Neural cell (in vitro differentiated cells): ENCODE measurements around the gene TPH2. TPM values are rescaled to one million over a fixed set of nuclear protein-coding genes. Genes with fewer than 3 reads are reported as not detected.

ENCODE experiments used
- H2AFZ ChIP-seq: fragments of 200-600, 300-800 bp; sonication (generic), shearing (Covaris generic); 2 replicates; pipeline ENCODE4 v1.6.0; 2014; ENCODE audit warnings: low read depth, mild to moderate bottlenecking, antibody characterized with exemption, low read length, moderate library complexity
- H3F3A ChIP-seq: fragments of 200-600 bp; shearing (Covaris generic); 2 replicates; pipeline ENCODE4 v1.6.1; 2016; ENCODE audit warnings: mild to moderate bottlenecking, moderate library complexity, mixed read lengths, antibody characterized with exemption, low read length; ENCODE audit not compliant: insufficient read depth, poor library complexity, severe bottlenecking
- H3K27ac ChIP-seq: fragments of 200-600, 300-800 bp; sonication (generic), shearing (Covaris generic); 2 replicates; pipeline ENCODE4 v1.5.1; 2014; ENCODE audit warnings: mild to moderate bottlenecking, low read length, moderate library complexity
- H3K27me3 ChIP-seq: fragments of 300-800, 200-600 bp; sonication (generic), shearing (Covaris generic); 2 replicates; pipeline ENCODE4 v1.6.0; 2014; ENCODE audit warnings: mild to moderate bottlenecking, low read depth, low read length, moderate library complexity; ENCODE audit not compliant: insufficient read depth
- H3K36me3 ChIP-seq: fragments of 300-800, 200-600 bp; sonication (generic), shearing (Covaris generic); 2 replicates; pipeline ENCODE4 v1.5.1; 2014; ENCODE audit warnings: mild to moderate bottlenecking, antibody characterized with exemption, low read length, moderate library complexity; ENCODE audit not compliant: insufficient read depth
- H3K4me2 ChIP-seq: fragments of 300-800, 200-600 bp; sonication (generic), shearing (Covaris generic); 2 replicates; pipeline ENCODE4 v1.6.0; 2014; ENCODE audit warnings: mild to moderate bottlenecking, low read length
- H3K4me3 ChIP-seq: fragments of 300-800, 200-600 bp; sonication (generic), shearing (Covaris generic); 2 replicates; pipeline ENCODE4 v1.5.1; 2014; ENCODE audit warnings: mild to moderate bottlenecking, low read length, moderate library complexity
- H3K79me2 ChIP-seq: fragments of 200-600 bp; shearing (Covaris generic); replicated peaks from 2 replicates; pipeline ENCODE4 v1.6.0; 2014; ENCODE audit warnings: mild to moderate bottlenecking, low read length, moderate library complexity; ENCODE audit not compliant: insufficient read depth
- H3K9ac ChIP-seq: fragments of 300-800, 200-600 bp; sonication (generic), shearing (Covaris generic); 2 replicates; pipeline ENCODE4 v1.6.1; 2016; ENCODE audit warnings: mild to moderate bottlenecking, low read length, mixed read lengths
- H3K9me2 ChIP-seq: fragments of 200-600 bp; shearing (Covaris generic); 2 replicates; pipeline ENCODE4 v1.6.1; 2016; ENCODE audit warnings: mild to moderate bottlenecking, low read length, mixed read lengths; ENCODE audit not compliant: insufficient read depth
- H3K9me3 ChIP-seq: fragments of 200-600, 300-800 bp; sonication (generic), shearing (Covaris generic); 2 replicates; pipeline ENCODE4 v1.6.1; 2016; ENCODE audit warnings: mild to moderate bottlenecking, mixed run types, low read length, moderate library complexity, mixed read lengths
- H4K20me1 ChIP-seq: fragments of 200-600 bp; shearing (Covaris generic); 2 replicates; pipeline ENCODE4 v1.6.1; 2016; ENCODE audit warnings: mild to moderate bottlenecking, mixed run types; ENCODE audit not compliant: insufficient read depth
- EP300 ChIP-seq: fragments of 450-650 bp; conservative IDR thresholded peaks from 2 replicates; pipeline ENCODE4 v1.6.1; 2014; ENCODE audit warnings: antibody characterized with exemption, mild to moderate bottlenecking, moderate library complexity; ENCODE audit not compliant: poor library complexity, severe bottlenecking
- EZH2 ChIP-seq: fragments of 200-600, 300-800 bp; shearing (Covaris generic), sonication (generic); IDR thresholded peaks from 2 replicates; pipeline ENCODE4 v1.6.1; 2014; ENCODE audit warnings: antibody characterized with exemption, low read length, borderline replicate concordance, mild to moderate bottlenecking; ENCODE audit not compliant: insufficient read depth, poor library complexity, severe bottlenecking
- MXI1 ChIP-seq: fragments of 450-650 bp; conservative IDR thresholded peaks from 2 replicates; pipeline ENCODE4 v1.6.1; 2014; ENCODE audit warnings: antibody characterized with exemption, mild to moderate bottlenecking; ENCODE audit not compliant: poor library complexity, severe bottlenecking
- POLR2AphosphoS5 ChIP-seq: IDR thresholded peaks from 2 replicates; pipeline ENCODE4 v1.6.1; 2012
- RAD21 ChIP-seq: fragments of 450-650 bp; conservative IDR thresholded peaks from 2 replicates; pipeline ENCODE4 v1.6.1; 2014; ENCODE audit warnings: antibody characterized with exemption, mild to moderate bottlenecking, moderate library complexity
- SMC3 ChIP-seq: fragments of 450-650 bp; conservative IDR thresholded peaks from 2 replicates; pipeline ENCODE4 v1.6.1; 2014; ENCODE audit warnings: antibody characterized with exemption, mild to moderate bottlenecking, moderate library complexity; ENCODE audit not compliant: poor library complexity
- TAF1 ChIP-seq: IDR thresholded peaks from 2 replicates; pipeline ENCODE4 v1.6.1; 2012; ENCODE audit warnings: low read depth
- polyA plus RNA-seq: library from polyadenylated mRNA; depleted of rRNA; stranded (reverse); fragments of >200 nt; gene quantifications from 2 replicates; pipeline ENCODE4 v1.2.3, GENCODE V29; 2014
- TF ChIP-seq, protein P1 (sequence below): IDR thresholded peaks from 2 replicates; pipeline ENCODE4 v1.6.1; 2012; ENCODE audit warnings: borderline replicate concordance
- TF ChIP-seq, protein P2 (sequence below): fragments of 450-650 bp; IDR thresholded peaks from 2 replicates; pipeline ENCODE4 v1.5.1; 2014; ENCODE audit warnings: antibody characterized with exemption, mild to moderate bottlenecking, moderate library complexity; ENCODE audit not compliant: poor library complexity, severe bottlenecking

TPH2 gene
- polyA plus RNA-seq, 1 donor from 2014 or later: 0.33 TPM

DNA sequence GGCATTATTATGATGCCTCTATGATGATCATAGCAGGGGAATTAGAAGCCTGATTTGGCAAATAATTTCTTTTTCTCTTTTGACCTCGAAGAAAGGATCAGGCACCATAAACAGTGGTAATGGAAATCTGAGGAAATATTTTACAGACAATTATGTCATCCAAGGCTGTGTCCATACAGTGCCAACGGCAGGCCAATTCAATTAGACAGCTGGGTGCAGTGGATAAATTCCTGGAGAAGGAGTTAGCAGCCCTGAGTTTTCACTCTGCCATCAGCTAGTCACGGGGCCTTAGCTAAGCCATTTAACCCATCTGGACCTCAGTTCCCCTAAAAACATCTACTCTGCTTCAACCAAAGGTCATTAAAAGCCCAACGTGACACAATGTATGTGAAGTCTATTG, 4.1 kb downstream of the TPH2 start:
- TF ChIP-seq MXI1: no peak
- TF ChIP-seq, protein P1, sequence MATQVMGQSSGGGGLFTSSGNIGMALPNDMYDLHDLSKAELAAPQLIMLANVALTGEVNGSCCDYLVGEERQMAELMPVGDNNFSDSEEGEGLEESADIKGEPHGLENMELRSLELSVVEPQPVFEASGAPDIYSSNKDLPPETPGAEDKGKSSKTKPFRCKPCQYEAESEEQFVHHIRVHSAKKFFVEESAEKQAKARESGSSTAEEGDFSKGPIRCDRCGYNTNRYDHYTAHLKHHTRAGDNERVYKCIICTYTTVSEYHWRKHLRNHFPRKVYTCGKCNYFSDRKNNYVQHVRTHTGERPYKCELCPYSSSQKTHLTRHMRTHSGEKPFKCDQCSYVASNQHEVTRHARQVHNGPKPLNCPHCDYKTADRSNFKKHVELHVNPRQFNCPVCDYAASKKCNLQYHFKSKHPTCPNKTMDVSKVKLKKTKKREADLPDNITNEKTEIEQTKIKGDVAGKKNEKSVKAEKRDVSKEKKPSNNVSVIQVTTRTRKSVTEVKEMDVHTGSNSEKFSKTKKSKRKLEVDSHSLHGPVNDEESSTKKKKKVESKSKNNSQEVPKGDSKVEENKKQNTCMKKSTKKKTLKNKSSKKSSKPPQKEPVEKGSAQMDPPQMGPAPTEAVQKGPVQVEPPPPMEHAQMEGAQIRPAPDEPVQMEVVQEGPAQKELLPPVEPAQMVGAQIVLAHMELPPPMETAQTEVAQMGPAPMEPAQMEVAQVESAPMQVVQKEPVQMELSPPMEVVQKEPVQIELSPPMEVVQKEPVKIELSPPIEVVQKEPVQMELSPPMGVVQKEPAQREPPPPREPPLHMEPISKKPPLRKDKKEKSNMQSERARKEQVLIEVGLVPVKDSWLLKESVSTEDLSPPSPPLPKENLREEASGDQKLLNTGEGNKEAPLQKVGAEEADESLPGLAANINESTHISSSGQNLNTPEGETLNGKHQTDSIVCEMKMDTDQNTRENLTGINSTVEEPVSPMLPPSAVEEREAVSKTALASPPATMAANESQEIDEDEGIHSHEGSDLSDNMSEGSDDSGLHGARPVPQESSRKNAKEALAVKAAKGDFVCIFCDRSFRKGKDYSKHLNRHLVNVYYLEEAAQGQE: no peak
- TF ChIP-seq TAF1: no peak
- TF ChIP-seq POLR2AphosphoS5: no peak
- TF ChIP-seq EP300: no peak
- no peak for TF ChIP-seq EZH2
- no peak overlapping the region for H3K9ac ChIP-seq
- H3F3A ChIP-seq: no peaks in the 10 kb centered on the region
- no peaks in the 10 kb centered on the region for H3K9me3 ChIP-seq
- H3K27me3 ChIP-seq: no peaks in the 10 kb centered on the region
- no peak overlapping the region for H3K4me2 ChIP-seq
- H3K36me3 ChIP-seq: no peaks in the 10 kb centered on the region
- H3K79me2 ChIP-seq: no peaks in the 10 kb centered on the region
- H3K9me2 ChIP-seq: no peaks in the 10 kb centered on the region
- H4K20me1 ChIP-seq: no peaks in the 10 kb centered on the region
- no peak overlapping the region for H3K4me3 ChIP-seq
- no peak overlapping the region for H3K27ac ChIP-seq
- no peak overlapping the region for H2AFZ ChIP-seq

DNA sequence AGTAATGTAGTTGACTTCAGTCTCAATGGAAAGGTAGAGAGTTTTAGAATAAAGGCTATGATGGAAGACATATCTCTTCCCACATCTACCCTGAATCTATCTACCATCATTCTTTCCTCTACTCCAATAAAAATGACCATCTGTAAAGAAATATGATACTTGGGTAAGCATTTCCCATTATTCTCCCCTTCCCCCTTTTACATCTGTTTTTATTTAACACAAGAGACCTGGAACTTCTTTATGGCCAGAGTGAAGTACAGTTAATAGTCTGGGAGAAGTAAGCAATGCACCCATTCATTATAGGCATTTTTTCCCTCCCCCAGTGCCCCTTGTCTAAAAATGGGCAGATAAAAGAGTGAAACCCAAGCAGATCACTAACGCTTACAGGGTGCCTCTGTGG, 6.5 kb downstream of the TPH2 start:
- Histone ChIP-seq H2AFZ (no peak overlapping the region), H3K9me3 (no peaks in the 10 kb centered on the region), H3K27me3 (no peaks in the 10 kb centered on the region), H3F3A (no peaks in the 10 kb centered on the region), H3K36me3 (no peaks in the 10 kb centered on the region), H3K27ac (no peak overlapping the region), H3K9me2 (no peaks in the 10 kb centered on the region), H3K79me2 (no peaks in the 10 kb centered on the region), H3K9ac (no peak overlapping the region), H3K4me2 (no peak overlapping the region), H4K20me1 (no peaks in the 10 kb centered on the region), H3K4me3 (no peak overlapping the region)
- TF ChIP-seq EP300 (no peak), SMC3 (no peak), POLR2AphosphoS5 (no peak), TAF1 (no peak), MXI1 (no peak), RAD21 (no peak), EZH2 (no peak)
- TF ChIP-seq, protein P1: no peak
- TF ChIP-seq, protein P2, sequence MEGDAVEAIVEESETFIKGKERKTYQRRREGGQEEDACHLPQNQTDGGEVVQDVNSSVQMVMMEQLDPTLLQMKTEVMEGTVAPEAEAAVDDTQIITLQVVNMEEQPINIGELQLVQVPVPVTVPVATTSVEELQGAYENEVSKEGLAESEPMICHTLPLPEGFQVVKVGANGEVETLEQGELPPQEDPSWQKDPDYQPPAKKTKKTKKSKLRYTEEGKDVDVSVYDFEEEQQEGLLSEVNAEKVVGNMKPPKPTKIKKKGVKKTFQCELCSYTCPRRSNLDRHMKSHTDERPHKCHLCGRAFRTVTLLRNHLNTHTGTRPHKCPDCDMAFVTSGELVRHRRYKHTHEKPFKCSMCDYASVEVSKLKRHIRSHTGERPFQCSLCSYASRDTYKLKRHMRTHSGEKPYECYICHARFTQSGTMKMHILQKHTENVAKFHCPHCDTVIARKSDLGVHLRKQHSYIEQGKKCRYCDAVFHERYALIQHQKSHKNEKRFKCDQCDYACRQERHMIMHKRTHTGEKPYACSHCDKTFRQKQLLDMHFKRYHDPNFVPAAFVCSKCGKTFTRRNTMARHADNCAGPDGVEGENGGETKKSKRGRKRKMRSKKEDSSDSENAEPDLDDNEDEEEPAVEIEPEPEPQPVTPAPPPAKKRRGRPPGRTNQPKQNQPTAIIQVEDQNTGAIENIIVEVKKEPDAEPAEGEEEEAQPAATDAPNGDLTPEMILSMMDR: no peak
